Esophagus squamous epithelium (tissue), 4 donors: ENCODE data around the gene RIMKLA.

ENCODE experiments used
- CTCF ChIP-seq, 6 experiments: fragments of 450-650 bp in 4 of 6; fragments of 200-600 bp in 2 of 6; sonication (generic) in 2 of 6; IDR thresholded peaks; one replicate each; pipeline ENCODE4 v1.5.1; 2016 to 2019; ENCODE audit warnings: antibody characterized with exemption in 6 of 6, mild to moderate bottlenecking in 4 of 6, moderate library complexity in 4 of 6
- POLR2A ChIP-seq, 4 donors: fragments of 450-650 bp; IDR thresholded peaks; one replicate each; pipeline ENCODE4 v1.6.1; 2017; ENCODE audit warnings: antibody characterized with exemption in 4 of 4, mild to moderate bottlenecking in 4 of 4, moderate library complexity in 3 of 4

GRCh38 chr1:42385283-42385682 lies 4.7 kb downstream of the RIMKLA start:
- TF ChIP-seq CTCF (IDR thresholded peaks at IDR 0.05) (no peak), POLR2A (IDR thresholded peaks at IDR 0.05) (no peak)
